ENCODE measurements around the gene FZD4.

- TF ChIP-seq POLR2AphosphoS5 (IDR thresholded peaks at IDR 0.05) (peak in 3 of 4 donors; percentile 25 to 86 (median 71)), EP300 (IDR thresholded peaks at IDR 0.05) (no peak), POLR2A (IDR thresholded peaks at IDR 0.05) (no peak)
- TF ChIP-seq, protein P1, sequence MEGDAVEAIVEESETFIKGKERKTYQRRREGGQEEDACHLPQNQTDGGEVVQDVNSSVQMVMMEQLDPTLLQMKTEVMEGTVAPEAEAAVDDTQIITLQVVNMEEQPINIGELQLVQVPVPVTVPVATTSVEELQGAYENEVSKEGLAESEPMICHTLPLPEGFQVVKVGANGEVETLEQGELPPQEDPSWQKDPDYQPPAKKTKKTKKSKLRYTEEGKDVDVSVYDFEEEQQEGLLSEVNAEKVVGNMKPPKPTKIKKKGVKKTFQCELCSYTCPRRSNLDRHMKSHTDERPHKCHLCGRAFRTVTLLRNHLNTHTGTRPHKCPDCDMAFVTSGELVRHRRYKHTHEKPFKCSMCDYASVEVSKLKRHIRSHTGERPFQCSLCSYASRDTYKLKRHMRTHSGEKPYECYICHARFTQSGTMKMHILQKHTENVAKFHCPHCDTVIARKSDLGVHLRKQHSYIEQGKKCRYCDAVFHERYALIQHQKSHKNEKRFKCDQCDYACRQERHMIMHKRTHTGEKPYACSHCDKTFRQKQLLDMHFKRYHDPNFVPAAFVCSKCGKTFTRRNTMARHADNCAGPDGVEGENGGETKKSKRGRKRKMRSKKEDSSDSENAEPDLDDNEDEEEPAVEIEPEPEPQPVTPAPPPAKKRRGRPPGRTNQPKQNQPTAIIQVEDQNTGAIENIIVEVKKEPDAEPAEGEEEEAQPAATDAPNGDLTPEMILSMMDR (IDR thresholded peaks at IDR 0.05) = no peak
Observed at GRCh38 chr11:86955361-86956120, at the start of gene FZD4.

Data from sigmoid colon (tissue), 4 donors.